T47D (cell line): ENCODE results near the gene GALNT2.

Experiments used
- DNase-seq, 2 experiments: peaks; one replicate each; pipeline versions ENCODE4 v3.0.0 to v3.0.0-alpha.2; 2011 to 2012; ENCODE audit warnings: low read depth in 1 of 2, low spot score in 1 of 2
- JUND ChIP-seq: IDR thresholded peaks from 2 replicates; pipeline ENCODE4 v1.6.1; 2012; ENCODE audit warnings: low read depth
- in situ Hi-C: cut with HindIII; loops from 2 replicates; pipeline ENCODE4 v1.10.0; 2016; ENCODE audit warnings: low sequenced_read_pairs, low pct_unique_long_range_greater_than_20kb

The GALNT2 gene

GRCh38 chr1:230240446-230241086 is 173.5 kb downstream of the GALNT2 start:
- no peak for DNase-seq
- no peak for TF ChIP-seq JUND
- in situ Hi-C loops = no loop called here

DNA sequence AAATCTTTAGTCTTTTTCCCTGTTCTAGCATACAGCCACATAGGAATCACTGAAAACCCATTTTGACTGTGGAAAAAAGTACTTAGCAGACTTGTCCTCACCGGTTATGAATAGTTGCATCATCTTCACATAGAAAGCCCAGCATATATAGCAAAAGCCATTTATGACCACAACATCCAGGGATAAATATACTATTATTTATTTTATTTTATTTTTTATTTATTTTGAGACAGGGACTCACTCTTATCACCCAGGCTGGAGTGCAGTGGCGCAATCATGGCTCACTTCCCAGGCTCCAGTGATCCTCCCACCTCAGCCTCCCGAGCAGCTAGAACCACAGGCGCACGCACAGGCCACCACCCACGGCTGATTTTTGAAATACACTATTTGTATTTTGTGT is 175.3 kb downstream of the GALNT2 start:
- no peak for TF ChIP-seq JUND
- in situ Hi-C loops = no loop called here
- no peak for DNase-seq

GRCh38 chr1:230243146-230243545 is 176.1 kb downstream of the GALNT2 start:
- in situ Hi-C loops = no loop called here
- DNase-seq = no peak
- TF ChIP-seq JUND = no peak

- DNase-seq = no peak
- in situ Hi-C loops = no loop called here
- no peak for TF ChIP-seq JUND
Observed at GRCh38 chr1:230243583-230244353, 176.7 kb downstream of the GALNT2 start.

DNA sequence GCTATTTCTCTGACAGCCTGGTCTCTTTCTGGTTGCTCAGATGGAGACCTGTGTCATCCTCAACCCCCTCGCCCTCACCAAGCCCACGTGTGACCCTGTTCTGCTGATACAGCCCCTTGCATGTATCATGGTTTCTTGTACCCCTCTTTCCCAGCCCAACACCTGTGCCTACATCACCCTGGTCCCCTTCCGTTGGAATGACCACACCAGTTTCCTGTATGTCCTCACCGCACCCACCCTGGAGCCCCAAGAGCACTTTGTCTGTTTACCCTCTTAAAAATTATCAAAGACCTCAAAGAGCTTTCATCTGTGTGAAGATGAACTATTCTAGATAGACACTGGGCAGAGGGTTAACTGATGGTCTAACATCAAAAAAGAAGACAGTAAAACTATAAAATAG is 179.5 kb downstream of the GALNT2 start:
- in situ Hi-C loops = no loop called here
- no peak for TF ChIP-seq JUND
- no peak for DNase-seq

GRCh38 chr1:230248016-230248888 is 181.2 kb downstream of the GALNT2 start:
- DNase-seq = no peak
- TF ChIP-seq JUND = no peak
- in situ Hi-C loops = no loop called here

DNA sequence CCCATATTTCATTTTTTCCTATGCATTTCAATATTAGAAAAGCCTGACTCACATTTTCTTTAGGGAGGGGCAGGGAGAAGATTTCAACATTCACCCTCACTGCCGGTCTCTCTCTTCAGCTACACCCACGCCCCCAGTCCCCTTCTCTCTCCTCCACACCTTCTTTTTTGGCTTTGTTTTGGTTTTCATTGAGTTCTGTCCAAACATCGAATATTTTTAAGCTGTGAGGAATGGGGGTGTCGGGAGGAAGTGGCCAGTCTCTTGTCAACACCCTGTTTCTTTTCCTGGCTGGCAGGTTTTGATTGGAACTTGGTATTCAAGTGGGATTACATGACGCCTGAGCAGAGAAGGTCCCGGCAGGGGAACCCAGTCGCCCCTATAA is 181.8 kb downstream of the GALNT2 start:
- in situ Hi-C loops = no loop called here
- DNase-seq = no peak
- TF ChIP-seq JUND = no peak

DNA sequence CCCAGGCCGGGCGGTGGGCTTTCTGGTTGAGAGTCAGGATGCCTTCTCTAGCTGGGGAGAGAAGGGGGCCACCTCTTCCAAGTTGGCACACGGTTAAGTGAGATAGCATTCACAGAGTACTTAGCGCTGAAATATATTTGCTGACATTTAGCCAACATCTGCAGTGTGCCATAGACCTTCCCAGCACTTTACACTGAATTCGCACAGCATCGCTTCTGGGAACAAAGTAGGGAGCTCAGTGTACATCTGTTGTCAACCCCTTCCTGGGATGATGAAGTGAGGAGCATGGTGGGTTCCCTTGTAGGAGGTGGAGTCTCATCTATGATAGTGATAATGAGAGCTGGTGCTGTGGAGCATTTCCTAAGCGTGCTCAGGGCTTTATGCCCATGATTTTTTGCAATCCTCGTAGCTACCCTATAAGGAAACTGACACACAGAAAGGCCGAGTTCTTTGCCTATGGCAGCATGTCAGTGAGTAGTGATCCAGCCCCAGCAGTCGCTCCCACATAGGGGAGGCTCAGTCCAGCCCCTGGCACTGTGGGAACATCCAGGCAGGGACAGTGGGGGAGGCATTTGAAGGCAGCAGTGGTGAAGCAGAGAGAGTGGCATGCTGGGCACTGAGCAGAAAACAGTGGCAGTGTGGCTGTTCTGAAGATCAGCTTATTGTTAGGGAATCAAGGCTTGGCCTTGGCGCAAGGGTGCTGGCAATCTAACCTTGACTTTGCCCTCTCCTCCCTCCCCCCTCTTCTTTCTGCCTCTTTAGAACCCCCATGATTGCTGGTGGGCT is 182.8 kb downstream of the GALNT2 start:
- in situ Hi-C loops = no loop called here
- TF ChIP-seq JUND = no peak
- no peak for DNase-seq

DNA sequence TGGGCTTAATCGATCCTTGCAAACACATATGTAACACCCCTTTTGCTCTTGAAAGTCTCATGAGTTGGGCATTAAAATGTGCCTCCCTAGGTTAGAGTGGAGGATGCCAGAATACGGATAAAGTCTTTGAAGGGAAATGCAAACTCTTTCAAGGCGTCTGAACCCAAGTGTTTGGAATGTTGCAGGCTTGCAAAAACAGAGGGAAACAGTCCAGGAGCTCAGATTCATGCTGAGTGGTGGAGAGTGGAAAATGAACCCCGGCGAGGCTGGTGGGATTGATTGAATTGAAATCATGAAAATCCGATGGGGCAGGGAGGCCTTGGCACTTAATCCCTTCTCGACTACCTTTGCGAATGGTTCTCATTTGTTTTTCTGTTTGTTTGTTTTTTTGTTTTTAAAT is 183.6 kb downstream of the GALNT2 start:
- DNase-seq = no peak

GRCh38 chr1:230251644-230252191 is 184.7 kb downstream of the GALNT2 start:
- in situ Hi-C loops = no loop called here
- TF ChIP-seq JUND = no peak
- no peak for DNase-seq

More for the DNA sequence above, 183.6 kb downstream of the GALNT2 start:
- TF ChIP-seq JUND = no peak
- in situ Hi-C loops = no loop called here

- TF ChIP-seq JUND = no peak
- no peak for DNase-seq
- in situ Hi-C loops = no loop called here
Observed at GRCh38 chr1:230253150-230253549, 186.1 kb downstream of the GALNT2 start.

DNA sequence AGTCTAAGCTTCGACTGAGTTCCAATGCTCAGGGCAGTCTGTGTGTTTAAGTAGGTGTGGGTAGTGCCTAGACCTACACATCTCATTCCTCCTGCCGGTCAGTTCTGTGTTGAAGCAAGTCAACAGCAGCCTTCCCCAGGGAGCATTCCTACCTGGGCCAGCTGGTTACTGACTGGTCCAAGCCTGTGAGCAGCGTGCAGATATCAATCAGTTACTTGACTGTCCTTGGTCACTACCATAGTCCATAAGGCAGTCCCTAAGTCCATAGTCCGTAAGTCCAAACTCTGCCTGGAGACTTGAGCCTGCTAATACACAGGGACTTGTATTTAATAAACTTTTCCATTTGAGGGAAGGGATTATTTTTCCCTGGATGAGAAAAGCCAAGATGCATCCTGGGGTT is 187.2 kb downstream of the GALNT2 start:
- no peak for TF ChIP-seq JUND
- in situ Hi-C loops = no loop called here

More for the DNA sequence above, 187.2 kb downstream of the GALNT2 start:
- DNase-seq = no peak
